OCI-LY7 (cell line): ENCODE data around the gene SLX4IP. TPM values are rescaled to one million over a fixed set of nuclear protein-coding genes. Genes with fewer than 3 reads are reported as not detected.

Experiments
- BruUV-seq: library from RNA; stranded (reverse); fragments of 400-500 nt; replicated peaks from 2 replicates; lab custom pipeline; 2021; lab: Mats Ljungman, UMichigan
- CTCF ChIA-PET: fragments of 300-600 bp; sonication (Branson Sonifier 250); formaldehyde crosslinking; loops from one replicate; lab custom pipeline; 2022; ENCODE audit warnings: antibody characterized with exemption; ENCODE audit not compliant: unreplicated experiment; lab: Charles Lee
- POLR2A ChIA-PET: fragments of 300-600 bp; sonication (Branson Sonifier 250); formaldehyde crosslinking; loops from one replicate; lab custom pipeline; 2022; ENCODE audit warnings: antibody characterized with exemption; lab: Charles Lee
- DNase-seq: peaks from one replicate; pipeline ENCODE4 v3.0.0-alpha.2; 2015; ENCODE audit warnings: low spot score
- H2AFZ ChIP-seq: fragments of 200-600 bp; sonication (generic), shearing (Covaris generic); 2 replicates; pipeline ENCODE4 v1.6.1; 2014; ENCODE audit warnings: mild to moderate bottlenecking, antibody characterized with exemption, low read length, moderate library complexity
- H3K27ac ChIP-seq: fragments of 200-600 bp; sonication (generic); 2 replicates; pipeline ENCODE4 v1.5.1; 2014; ENCODE audit warnings: mixed run types, low read depth, mild to moderate bottlenecking, moderate library complexity, low read length, inconsistent platforms; ENCODE audit not compliant: poor library complexity, severe bottlenecking
- H3K36me3 ChIP-seq: fragments of 200-600 bp; sonication (generic); 2 replicates; pipeline ENCODE4 v1.6.1; 2014; ENCODE audit warnings: mild to moderate bottlenecking, antibody characterized with exemption, low read length, moderate library complexity, mixed read lengths; ENCODE audit not compliant: insufficient read depth
- H3K4me1 ChIP-seq: fragments of 200-600 bp; sonication (generic); 2 replicates; pipeline ENCODE4 v1.5.1; 2014; ENCODE audit warnings: mild to moderate bottlenecking, low read length; ENCODE audit not compliant: insufficient read depth, poor library complexity, severe bottlenecking
- H3K4me2 ChIP-seq: fragments of 200-600 bp; sonication (generic); 2 replicates; pipeline ENCODE4 v1.6.1; 2014; ENCODE audit warnings: mild to moderate bottlenecking, low read length
- H3K4me3 ChIP-seq: fragments of 200-600 bp; sonication (generic); 2 replicates; pipeline ENCODE4 v1.5.1; 2014; ENCODE audit warnings: mild to moderate bottlenecking, low read depth, low read length; ENCODE audit not compliant: poor library complexity, severe bottlenecking
- H3K79me2 ChIP-seq: fragments of 200-600 bp; sonication (generic); 2 replicates; pipeline ENCODE4 v1.6.1; 2016; ENCODE audit warnings: low read depth, mild to moderate bottlenecking, low read length, moderate library complexity, mixed read lengths; ENCODE audit not compliant: insufficient read depth
- H3K9me2 ChIP-seq: fragments of 200-600 bp; sonication (generic); 2 replicates; pipeline ENCODE4 v1.6.1; 2016; ENCODE audit warnings: mild to moderate bottlenecking, low read length, mixed read lengths; ENCODE audit not compliant: insufficient read depth
- H3K9me3 ChIP-seq: fragments of 200-600 bp; sonication (generic); 2 replicates; pipeline ENCODE4 v1.6.1; 2014; ENCODE audit warnings: mild to moderate bottlenecking, mixed run types, low read length, mixed read lengths
- H4K20me1 ChIP-seq: fragments of 200-600 bp; sonication (generic); 2 replicates; pipeline ENCODE4 v1.6.1; 2014; ENCODE audit warnings: mild to moderate bottlenecking, antibody characterized with exemption, low read length, moderate library complexity, mixed read lengths; ENCODE audit not compliant: insufficient read depth
- CTCF ChIP-seq: fragments of 200-600 bp; sonication (generic); conservative IDR thresholded peaks from 2 replicates; pipeline ENCODE4 v1.5.1; 2014; ENCODE audit warnings: mild to moderate bottlenecking, antibody characterized with exemption, low read length, moderate library complexity, mixed read lengths
- EZH2phosphoT487 ChIP-seq: fragments of 200-600 bp; sonication (generic); IDR thresholded peaks from 2 replicates; pipeline ENCODE4 v1.6.1; 2018; ENCODE audit warnings: low read depth, borderline replicate concordance, mild to moderate bottlenecking, mixed run types, antibody characterized with exemption, low read length, moderate library complexity, mixed read lengths
- intact Hi-C: fragments of 100-400 bp; cut with micrococcal nuclease; formaldehyde crosslinking; loops from one replicate; pipeline ENCODE4 v1.10.0; 2022; ENCODE audit not compliant: unreplicated experiment
- total RNA-seq, 2 experiments: library from RNA; depleted of rRNA in 1 of 2; stranded (reverse); fragments of >200 nt in 1 of 2; shearing (Covaris generic) in 1 of 2; gene quantifications; 2 replicates each; pipeline ENCODE4 v1.2.3, GENCODE V29; 2014 to 2022

SLX4IP gene
- total RNA-seq, 2 experiments from 2014 or later = 4.1 to 9.2 TPM

GRCh38 chr20:10434467-10434831 is 656 bp upstream of the SLX4IP start:
- peak; percentile 90 for DNase-seq
- peaks cover 40% of the 10 kb centered on the region for H3K4me1 ChIP-seq
- intact Hi-C loops = loop anchor here (2.0 to 10.0 kb wide), 2 partner anchors 240 to 400 kb away; partner anchors contain the start of gene ANKEF1
- no peaks in the 10 kb centered on the region for H4K20me1 ChIP-seq
- H3K27ac ChIP-seq = peak overlapping the region; percentile 81
- H2AFZ ChIP-seq = peak overlapping the region; percentile 99
- BruUV-seq = no TSS peak
- peaks cover 2% of the 10 kb centered on the region for H3K36me3 ChIP-seq
- H3K79me2 ChIP-seq = peaks cover 35% of the 10 kb centered on the region
- peak overlapping the region; percentile 94 for H3K4me3 ChIP-seq
- ChIA-PET POLR2A (interaction anchor here (0.6 to 2.5 kb wide), 8 partner anchors 10 to 852 kb away, joined by 3 to 11 read pairs (median 4); no protein-coding TSS in a partner anchor), CTCF (interaction anchor here (1.0 kb wide), 1 partner anchor 10 kb away, joined by 3 read pairs; no protein-coding TSS in a partner anchor)
- H3K4me2 ChIP-seq = peak overlapping the region; percentile 81
- TF ChIP-seq EZH2phosphoT487 (no peak), CTCF (0 out of 2 replicates have a peak, but pooled peaks have one; percentile 3)
- H3K9me3 ChIP-seq = no peaks in the 10 kb centered on the region
- no peaks in the 10 kb centered on the region for H3K9me2 ChIP-seq

- H3K36me3 ChIP-seq = peaks cover 10% of the 10 kb centered on the region
- H3K9me3 ChIP-seq = no peaks in the 10 kb centered on the region
- ChIA-PET CTCF (no interaction called here), POLR2A (interaction anchor here (1.8 to 2.5 kb wide), 2 partner anchors 13 to 16 kb away, joined by 9 to 11 read pairs; no protein-coding TSS in a partner anchor)
- H3K9me2 ChIP-seq = no peaks in the 10 kb centered on the region
- peak overlapping the region; percentile 89 for H3K4me2 ChIP-seq
- no peak for DNase-seq
- H3K79me2 ChIP-seq = peaks cover 43% of the 10 kb centered on the region
- intact Hi-C loops = loop anchor here (10.0 kb wide), 1 partner anchor 401 kb away; the partner anchor contains the start of gene ANKEF1
- peaks cover 40% of the 10 kb centered on the region for H3K4me1 ChIP-seq
- peak overlapping the region; percentile 94 for H3K4me3 ChIP-seq
- no peaks in the 10 kb centered on the region for H4K20me1 ChIP-seq
- no TSS peak for BruUV-seq
- H2AFZ ChIP-seq = no peak overlapping the region
- TF ChIP-seq CTCF (no peak), EZH2phosphoT487 (no peak)
- H3K27ac ChIP-seq = no peak overlapping the region
These were observed 1.1 kb downstream of the SLX4IP start for GRCh38 chr20:10436053-10436699.

GRCh38 chr20:10438217-10438616 is 3.1 kb downstream of the SLX4IP start:
- Histone ChIP-seq H3K9me3 (no peaks in the 10 kb centered on the region), H2AFZ (no peak overlapping the region), H3K36me3 (peaks cover 10% of the 10 kb centered on the region), H3K4me3 (no peak overlapping the region), H3K4me2 (peak overlapping the region; percentile 89; the same call in 1 of the 2 replicates), H4K20me1 (peaks cover 1% of the 10 kb centered on the region; the same call in 1 of the 2 replicates), H3K4me1 (peaks cover 36% of the 10 kb centered on the region), H3K9me2 (no peaks in the 10 kb centered on the region), H3K79me2 (peaks cover 43% of the 10 kb centered on the region), H3K27ac (no peak overlapping the region)
- POLR2A ChIA-PET = no interaction called here
- TF ChIP-seq CTCF (no peak), EZH2phosphoT487 (no peak)
- BruUV-seq = no TSS peak
- CTCF ChIA-PET = no interaction called here
- intact Hi-C loops = loop anchor here (10.0 kb wide), 1 partner anchor 403 kb away; the partner anchor contains the start of gene ANKEF1
- DNase-seq = no peak
